OCI-M1 (cell line): ENCODE results near the gene FOXI2.

Experiments used
- DNase-seq: peaks from one replicate; lab custom pipeline; 2025; lab: John Stamatoyannopoulos, UW

FOXI2 gene

GRCh38 chr10:127743205-127743604 lies 6.2 kb downstream of the FOXI2 start:
- DNase-seq: no peak

- no peak for DNase-seq
Observed at GRCh38 chr10:127744956-127745355, 8.0 kb downstream of the FOXI2 start.

- no peak for DNase-seq
Observed at GRCh38 chr10:127745861-127746260, 8.9 kb downstream of the FOXI2 start.

GRCh38 chr10:127755753-127756152 lies 18.8 kb downstream of the FOXI2 start:
- DNase-seq: peak; percentile 25

GRCh38 chr10:127756264-127756663 lies 19.3 kb downstream of the FOXI2 start:
- no peak for DNase-seq

DNA sequence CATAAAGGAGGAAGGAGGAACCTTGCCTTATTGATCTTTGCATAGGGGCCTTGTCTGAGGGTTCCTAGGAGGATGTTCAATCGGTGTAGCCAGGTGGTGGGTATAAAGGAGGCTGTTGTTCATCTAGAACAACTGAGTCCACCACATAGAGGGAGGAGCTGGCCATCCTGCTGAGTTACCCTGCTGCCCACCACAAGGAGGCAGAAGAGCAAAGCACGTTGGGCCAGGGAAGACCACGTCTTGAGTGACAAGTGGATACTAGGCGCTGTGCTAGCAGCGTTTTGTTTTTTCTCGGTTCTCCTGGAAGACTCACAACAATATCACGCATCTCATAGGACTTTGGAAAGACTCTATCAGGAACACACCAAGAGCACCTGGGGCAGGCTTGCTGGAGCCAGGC lies 20.0 kb downstream of the FOXI2 start:
- no peak for DNase-seq

DNA sequence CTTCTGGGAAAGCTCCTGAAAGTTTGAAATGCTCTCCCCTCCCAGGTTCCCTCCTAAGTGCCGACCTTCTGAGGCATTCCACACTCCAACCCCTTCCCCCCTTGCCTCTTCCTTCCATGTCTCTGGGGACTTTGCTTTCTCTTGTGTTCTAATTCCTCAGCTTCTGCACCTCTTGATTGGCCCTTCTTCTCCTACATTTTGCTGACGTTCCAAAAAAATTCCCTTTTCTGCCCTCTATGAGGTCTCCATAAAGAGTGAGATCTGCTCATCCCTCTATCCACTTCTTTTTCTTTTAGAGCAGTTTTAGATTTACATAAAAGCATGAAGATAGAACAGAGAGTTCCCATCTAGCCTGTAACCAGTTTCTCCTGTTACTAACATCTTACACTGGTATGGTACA lies 22.3 kb downstream of the FOXI2 start:
- no peak for DNase-seq

GRCh38 chr10:127762925-127763324 lies 25.9 kb downstream of the FOXI2 start:
- DNase-seq: no peak

GRCh38 chr10:127774766-127775559 lies 38.0 kb downstream of the FOXI2 start:
- no peak for DNase-seq

- DNase-seq: no peak
Observed at GRCh38 chr10:127776816-127777215, 39.8 kb downstream of the FOXI2 start.

GRCh38 chr10:127781412-127781811 lies 44.4 kb downstream of the FOXI2 start:
- no peak for DNase-seq

GRCh38 chr10:127787873-127788272 lies 50.9 kb downstream of the FOXI2 start:
- DNase-seq: no peak

DNA sequence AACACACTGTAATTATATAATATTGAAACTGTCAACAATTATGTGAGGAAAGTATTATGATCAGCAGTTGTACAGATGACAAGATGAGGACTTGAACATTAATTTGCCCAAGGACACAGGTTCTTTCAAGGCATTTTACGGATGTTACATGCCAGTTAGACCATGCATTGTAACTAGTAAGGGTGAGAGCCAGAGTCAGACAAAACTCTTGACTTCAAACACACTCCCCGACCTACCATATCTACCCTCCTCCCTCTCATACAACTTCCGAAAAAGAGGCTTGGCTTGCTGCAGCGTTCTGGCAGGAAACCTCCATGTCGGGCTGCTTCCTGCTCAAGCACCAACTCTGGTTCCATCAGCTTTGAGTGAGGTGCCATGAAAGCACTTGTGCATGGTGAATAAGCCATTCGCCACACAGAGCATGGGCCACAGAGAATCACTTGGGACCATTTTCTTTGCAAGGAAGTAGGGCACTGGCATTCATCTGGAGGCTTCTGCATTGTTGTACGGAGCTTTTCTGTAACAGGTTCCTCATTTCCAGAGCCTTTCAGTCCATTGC lies 53.2 kb downstream of the FOXI2 start:
- DNase-seq: no peak
